Natural killer cell (primary cell): ENCODE results near the gene PIAS4. TPM values are rescaled to one million over a fixed set of nuclear protein-coding genes. Genes with fewer than 3 reads are reported as not detected.

Experiments used
- ATAC-seq, 3 donors: fragments of 150-1000 bp in 2 of 3; fragments of 200-7000 bp in 1 of 3; cut with Tn5 transposase; 1 replicate in 1 of 3; 2 replicates in 2 of 3; pipeline ENCODE4 v1.10.0; 2021; ENCODE audit warnings: mild to moderate bottlenecking in 2 of 3, moderate library complexity in 2 of 3
- DNase-seq, 2 donors: peaks; one replicate each; pipeline versions ENCODE4 v3.0.0 to v3.0.0-alpha.2; 2013 to 2021; ENCODE audit warnings: mixed read lengths in 1 of 2
- H3K27ac ChIP-seq: one replicate; pipeline ENCODE4 v1.5.1; 2013; ENCODE audit warnings: mild to moderate bottlenecking, low read length
- H3K27me3 ChIP-seq: one replicate; pipeline ENCODE4 v1.6.1; 2013; ENCODE audit warnings: low read length; ENCODE audit not compliant: control insufficient read depth, insufficient read depth
- H3K36me3 ChIP-seq: one replicate; pipeline ENCODE4 v1.6.1; 2013; ENCODE audit warnings: low read length; ENCODE audit not compliant: control insufficient read depth, insufficient read depth
- H3K4me1 ChIP-seq: one replicate; pipeline ENCODE4 v1.6.1; 2013; ENCODE audit warnings: low read length; ENCODE audit not compliant: control insufficient read depth, insufficient read depth
- H3K4me3 ChIP-seq: one replicate; pipeline ENCODE4 v1.5.1; 2013; ENCODE audit warnings: low read length
- H3K9me3 ChIP-seq: one replicate; pipeline ENCODE4 v1.6.1; 2013; ENCODE audit warnings: low read length; ENCODE audit not compliant: control insufficient read depth, insufficient read depth
- H3K27ac Mint-ChIP-seq, 2 donors: one replicate each; pipeline ENCODE4 v1.8.0; 2022; ENCODE audit warnings: mild to moderate bottlenecking in 2 of 2, mixed read lengths in 2 of 2, moderate library complexity in 1 of 2
- H3K27me3 Mint-ChIP-seq, 2 donors: one replicate each; pipeline ENCODE4 v1.8.0; 2022; ENCODE audit warnings: low read depth in 2 of 2, mixed read lengths in 2 of 2
- H3K36me3 Mint-ChIP-seq: one replicate; pipeline ENCODE4 v1.8.0; 2022; ENCODE audit warnings: mixed read lengths
- H3K4me1 Mint-ChIP-seq, 2 donors: one replicate each; pipeline ENCODE4 v1.8.0; 2022; ENCODE audit warnings: mixed read lengths in 2 of 2
- H3K4me3 Mint-ChIP-seq: one replicate; pipeline ENCODE4 v1.8.0; 2022; ENCODE audit warnings: mild to moderate bottlenecking, moderate library complexity, mixed read lengths
- H3K9me3 Mint-ChIP-seq, 2 donors: one replicate each; pipeline ENCODE4 v1.8.0; 2022; ENCODE audit warnings: mixed read lengths in 2 of 2
- CTCF ChIP-seq: fragments of 200-600 bp; IDR thresholded peaks from one replicate; pipeline ENCODE4 v1.8.0; 2022; ENCODE audit warnings: antibody characterized with exemption
- WGBS: methylation state at CpG from one replicate; pipeline ENCODE4 v1.1.7; 2013; ENCODE audit warnings: missing lambda C conversion rate; ENCODE audit not compliant: insufficient coverage; 5-methylcytosine and 5-hydroxymethylcytosine counted together
- intact Hi-C: fragments of 100-400 bp; cut with micrococcal nuclease; formaldehyde crosslinking; loops from one replicate; pipeline ENCODE4 v1.14.2; 2022
- total RNA-seq, 4 donors: library from RNA; stranded (reverse); fragments of 120-200 nt in 1 of 4; gene quantifications; one replicate each; pipeline versions ENCODE4 v1.2.3 to v1.2.4, GENCODE V29; 2013 to 2022

Gene PIAS4
- total RNA-seq, 3 donors from 2014 or later (not counting 1 experiment from before 2014, with no cell fraction given), result 25.4 to 39.4 (median 26.8) TPM

- no peaks in the 10 kb centered on the region for H3K27me3 ChIP-seq
- no peaks in the 10 kb centered on the region for H3K4me1 ChIP-seq
- H3K27me3 Mint-ChIP-seq, result no peaks in the 10 kb centered on the region
- TF ChIP-seq CTCF, result no peak
- no peaks in the 10 kb centered on the region for H3K9me3 Mint-ChIP-seq
- no peaks in the 10 kb centered on the region for H3K4me1 Mint-ChIP-seq
- H3K9me3 ChIP-seq, result no peaks in the 10 kb centered on the region
- no peaks in the 10 kb centered on the region for H3K36me3 Mint-ChIP-seq
- H3K27ac ChIP-seq, result no peak overlapping the region
- H3K36me3 ChIP-seq, result peaks cover 57% of the 10 kb centered on the region
- no peak overlapping the region for H3K4me3 ChIP-seq
- ATAC-seq (no peak), DNase-seq (no peak)
- no peak overlapping the region for H3K27ac Mint-ChIP-seq
- H3K4me3 Mint-ChIP-seq, result no peak overlapping the region
- 96% methylated on average over 24 of the region's 24 CpGs for WGBS
- intact Hi-C loops, result no loop called here
Observed at GRCh38 chr19:3961007-3961406, 46.5 kb upstream of the PIAS4 start.

DNA sequence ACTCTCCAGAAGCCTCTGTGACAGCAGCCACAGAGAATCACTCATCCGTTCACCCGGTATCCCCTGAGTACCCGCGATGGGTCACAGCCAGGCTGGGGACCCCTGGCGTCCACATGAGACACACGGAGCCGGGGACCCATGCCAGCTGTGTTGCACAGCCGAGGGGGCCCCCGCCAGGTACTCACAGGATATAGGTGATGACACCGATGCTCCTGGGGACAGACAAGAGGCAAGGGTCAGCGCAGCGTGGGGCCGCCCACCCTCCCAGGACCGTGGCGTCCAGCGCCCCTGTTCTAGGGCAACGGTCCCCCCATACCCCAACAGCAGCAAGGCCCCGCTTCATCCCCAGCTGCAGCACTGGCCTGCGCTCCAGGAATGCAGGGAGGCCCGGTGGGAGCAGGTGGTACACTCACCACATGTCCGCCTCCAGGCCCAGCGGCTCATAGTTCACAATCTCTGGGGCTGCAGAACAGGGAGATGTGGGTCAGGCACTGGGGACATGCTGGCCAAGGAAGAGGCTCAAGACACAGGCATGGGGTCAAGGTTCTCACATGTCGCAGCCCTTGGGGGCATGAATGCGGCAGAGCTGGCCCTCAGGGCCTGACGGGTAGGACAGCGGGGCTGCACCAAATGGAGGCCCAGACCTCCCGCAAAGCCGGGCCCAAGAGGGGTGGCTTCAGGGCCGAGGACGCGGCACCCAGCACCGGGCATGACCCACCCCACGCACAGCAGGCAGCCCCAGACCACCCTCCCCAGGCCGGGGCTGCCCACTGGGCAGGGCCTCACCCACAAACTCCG is 43.9 kb upstream of the PIAS4 start:
- TF ChIP-seq CTCF, result no peak
- Histone ChIP-seq H3K9me3 (no peaks in the 10 kb centered on the region), H3K27me3 (no peaks in the 10 kb centered on the region), H3K4me3 (no peak overlapping the region), H3K36me3 (peaks cover 59% of the 10 kb centered on the region), H3K27ac (no peak overlapping the region), H3K4me1 (peaks cover 2% of the 10 kb centered on the region)
- no peak for ATAC-seq
- Mint-ChIP-seq H3K4me3 (no peak overlapping the region), H3K9me3 (no peaks in the 10 kb centered on the region), H3K27ac (no peak overlapping the region), H3K36me3 (no peaks in the 10 kb centered on the region), H3K27me3 (no peaks in the 10 kb centered on the region), H3K4me1 (peaks cover 6% of the 10 kb centered on the region in 2 donors)
- 97% methylated on average over 35 of the region's 35 CpGs for WGBS
- intact Hi-C loops, result no loop called here
- no peak for DNase-seq

DNA sequence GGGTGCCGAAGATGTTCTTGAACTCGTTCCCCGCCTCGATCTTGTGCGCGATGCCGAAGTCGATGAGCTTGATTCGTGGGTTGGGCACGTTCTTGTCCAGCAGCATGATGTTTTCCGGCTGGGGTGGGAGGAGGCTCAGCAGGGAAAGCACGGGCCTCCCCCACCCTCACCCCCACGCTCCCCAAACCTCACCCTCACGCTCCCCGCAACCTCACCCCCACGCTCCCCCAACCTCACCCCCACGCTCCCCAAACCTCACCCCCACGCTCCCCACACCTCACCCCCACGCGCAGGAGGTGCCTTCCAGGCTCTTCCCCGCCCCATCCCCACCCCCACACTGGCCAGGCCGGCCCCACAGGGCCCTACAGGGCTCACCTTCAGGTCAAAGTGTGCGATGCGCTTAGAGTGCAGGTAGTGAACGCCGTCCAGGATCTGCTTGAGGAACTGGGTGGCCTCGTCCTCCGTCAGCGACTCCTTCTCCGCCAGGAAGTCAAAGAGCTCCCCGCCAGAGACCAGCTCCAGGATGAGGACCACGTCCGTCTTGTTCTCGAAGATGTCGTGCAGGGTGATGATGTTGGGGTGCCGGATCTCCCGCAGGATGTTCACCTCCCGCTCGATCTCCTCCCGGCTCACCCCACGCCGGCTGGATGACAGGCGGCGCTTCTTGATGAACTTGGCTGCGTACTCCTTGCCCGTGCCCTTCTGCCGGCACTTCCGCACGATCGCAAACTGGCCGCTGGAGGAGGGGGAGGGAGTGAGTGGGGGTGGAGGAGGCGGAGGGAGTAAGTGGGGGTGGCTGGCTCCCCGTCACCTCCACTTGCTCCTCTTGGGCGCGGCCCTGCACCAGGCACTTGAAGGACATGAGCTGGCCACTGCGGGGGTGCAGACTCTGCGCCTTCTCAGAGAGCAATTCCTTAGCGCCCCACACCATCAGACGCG is 43.0 kb upstream of the PIAS4 start:
- Histone ChIP-seq H3K4me3 (no peak overlapping the region), H3K9me3 (no peaks in the 10 kb centered on the region), H3K27ac (no peak overlapping the region), H3K27me3 (no peaks in the 10 kb centered on the region), H3K4me1 (peaks cover 9% of the 10 kb centered on the region), H3K36me3 (peaks cover 64% of the 10 kb centered on the region)
- Mint-ChIP-seq H3K4me3 (no peak overlapping the region), H3K4me1 (peaks cover 10% of the 10 kb centered on the region in 2 donors), H3K27ac (no peak overlapping the region), H3K36me3 (no peaks in the 10 kb centered on the region), H3K27me3 (no peaks in the 10 kb centered on the region), H3K9me3 (no peaks in the 10 kb centered on the region)
- ATAC-seq, result no peak
- intact Hi-C loops, result no loop called here
- no peak for TF ChIP-seq CTCF
- 98% methylated on average over 53 of the region's 60 CpGs for WGBS
- DNase-seq, result no peak
